Right ventricle myocardium superior (tissue), 1 donor: ENCODE results near the gene C6orf136. TPM values are rescaled to one million over a fixed set of nuclear protein-coding genes. Genes with fewer than 3 reads are reported as not detected.
"Not testable (repeated sequence)": the region's sequence is repeated elsewhere in the genome, so short reads cannot be mapped to it uniquely, and the experiment has no call there.

Source experiments
- ATAC-seq: fragments of 200-7000 bp; cut with Tn5 transposase; one replicate; pipeline ENCODE4 v1.9.1; 2020; ENCODE audit warnings: mild to moderate bottlenecking; ENCODE audit not compliant: poor library complexity
- DNase-seq: peaks from one replicate; pipeline ENCODE4 v3.0.0-alpha.2; 2020
- intact Hi-C: fragments of 100-400 bp; cut with DNase I; formaldehyde crosslinking; loops from one replicate; pipeline ENCODE4 v1.11.2; 2022
- total RNA-seq: library from RNA; stranded (reverse); fragmentation: NEBNext Ultra II Directional; extraction: Animal tissue kit (Norgen Biotek cat#: 25700); gene quantifications from one replicate; pipeline ENCODE4 v1.2.1, GENCODE V29; 2021
- donor health status: DM: no; HTN: yes; CAD: no; lungs with severe emphysema.

Gene C6orf136
- total RNA-seq, 1 donor from 2014 or later, result 58.3 TPM

- intact Hi-C loops, result no loop called here
- ATAC-seq (peak; percentile 89), DNase-seq (peak; percentile 86)
Observed at GRCh38 chr6:30647242-30648116, 546 bp downstream of the C6orf136 start.

GRCh38 chr6:30651143-30651542 is 4.2 kb downstream of the C6orf136 start:
- intact Hi-C loops, result no loop called here
- DNase-seq (no peak), ATAC-seq (no peak)

- ATAC-seq (no peak), DNase-seq (no peak)
- intact Hi-C loops, result no loop called here
Observed at GRCh38 chr6:30654798-30655742, 8.1 kb downstream of the C6orf136 start.

GRCh38 chr6:30655743-30656094 is 8.8 kb downstream of the C6orf136 start:
- ATAC-seq, result no peak
- intact Hi-C loops, result no loop called here
- no peak for DNase-seq

GRCh38 chr6:30656513-30656912 is 9.6 kb downstream of the C6orf136 start:
- intact Hi-C loops, result no loop called here
- no peak for DNase-seq
- ATAC-seq, result no peak

- intact Hi-C loops, result no loop called here
- ATAC-seq (no peak), DNase-seq (no peak)
Observed at GRCh38 chr6:30657454-30657853, 10.5 kb downstream of the C6orf136 start.

- intact Hi-C loops, ATAC-seq, DNase-seq: not testable (repeated sequence)
Observed at GRCh38 chr6:30657922-30658321, 11.0 kb downstream of the C6orf136 start.

GRCh38 chr6:30664994-30665767 is 18.2 kb downstream of the C6orf136 start:
- no peak for DNase-seq
- intact Hi-C loops, result no loop called here

GRCh38 chr6:30666300-30666699 is 19.4 kb downstream of the C6orf136 start:
- DNase-seq, ATAC-seq, intact Hi-C loops: not testable (repeated sequence)

More at GRCh38 chr6:30664994-30665767, 18.2 kb downstream of the C6orf136 start:
- ATAC-seq, result no peak

GRCh38 chr6:30670760-30671527 is 24.0 kb downstream of the C6orf136 start:
- intact Hi-C loops, result loop anchor here (10.0 kb wide), 1 partner anchor 214 kb away; the partner anchor contains the start of gene DDR1
- no peak for ATAC-seq

GRCh38 chr6:30672445-30673253 is 25.7 kb downstream of the C6orf136 start, which contains the start of gene DHX16:
TSS of gene DHX16 (minus strand) at chr6:30673006. CDS start at chr6:30672841, 165 bp downstream.
- peak; percentile 98 for DNase-seq
- ATAC-seq, result peak; percentile 95
- intact Hi-C loops, result loop anchor here (10.0 kb wide), 1 partner anchor 212 kb away; the partner anchor contains the start of gene DDR1

More at GRCh38 chr6:30670760-30671527, 24.0 kb downstream of the C6orf136 start:
- no peak for DNase-seq

GRCh38 chr6:30676660-30677285 is 29.8 kb downstream of the C6orf136 start:
- ATAC-seq, result no peak
- DNase-seq, result no peak
- intact Hi-C loops, result loop anchor here (10.0 kb wide), 1 partner anchor 208 kb away; the partner anchor contains the start of gene DDR1

- intact Hi-C loops, result loop anchor here (2.0 to 10.0 kb wide), 2 partner anchors 44 to 206 kb away; partner anchors contain the start of gene DDR1
Observed at GRCh38 chr6:30678964-30679726, 32.2 kb downstream of the C6orf136 start.

GRCh38 chr6:30679765-30680535 is 33.0 kb downstream of the C6orf136 start:
- DNase-seq, result no peak
- intact Hi-C loops, result loop anchor here (2.0 to 10.0 kb wide), 2 partner anchors 43 to 205 kb away; partner anchors contain the start of gene DDR1
- ATAC-seq, result no peak

More at GRCh38 chr6:30678964-30679726, 32.2 kb downstream of the C6orf136 start:
- peak; percentile 87 for ATAC-seq
- peak; percentile 92 for DNase-seq

GRCh38 chr6:30681766-30682142 is 34.8 kb downstream of the C6orf136 start:
- DNase-seq, result no peak
- intact Hi-C loops, result no loop called here
- no peak for ATAC-seq
